ENCODE measurements around the gene RNF168.

DNA sequence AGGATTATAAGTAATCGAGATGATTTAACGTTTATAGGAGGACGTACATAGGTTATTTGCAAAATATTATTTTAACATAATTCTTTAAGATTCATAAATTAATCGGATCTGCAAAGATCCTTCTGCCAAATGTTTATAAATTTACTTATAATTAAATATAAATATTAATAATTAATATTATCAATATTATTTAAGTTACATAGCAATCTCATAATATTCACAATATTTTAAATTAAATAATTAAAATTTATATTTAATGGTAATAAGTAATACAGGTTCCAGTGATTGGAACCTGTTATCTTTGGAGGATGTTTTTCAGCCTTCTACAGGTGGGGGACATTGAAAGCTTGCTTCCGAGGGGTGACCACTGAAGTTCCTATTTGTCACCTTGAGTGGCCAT lies 48.7 kb upstream of the RNF168 start:
- TF ChIP-seq, protein P1, sequence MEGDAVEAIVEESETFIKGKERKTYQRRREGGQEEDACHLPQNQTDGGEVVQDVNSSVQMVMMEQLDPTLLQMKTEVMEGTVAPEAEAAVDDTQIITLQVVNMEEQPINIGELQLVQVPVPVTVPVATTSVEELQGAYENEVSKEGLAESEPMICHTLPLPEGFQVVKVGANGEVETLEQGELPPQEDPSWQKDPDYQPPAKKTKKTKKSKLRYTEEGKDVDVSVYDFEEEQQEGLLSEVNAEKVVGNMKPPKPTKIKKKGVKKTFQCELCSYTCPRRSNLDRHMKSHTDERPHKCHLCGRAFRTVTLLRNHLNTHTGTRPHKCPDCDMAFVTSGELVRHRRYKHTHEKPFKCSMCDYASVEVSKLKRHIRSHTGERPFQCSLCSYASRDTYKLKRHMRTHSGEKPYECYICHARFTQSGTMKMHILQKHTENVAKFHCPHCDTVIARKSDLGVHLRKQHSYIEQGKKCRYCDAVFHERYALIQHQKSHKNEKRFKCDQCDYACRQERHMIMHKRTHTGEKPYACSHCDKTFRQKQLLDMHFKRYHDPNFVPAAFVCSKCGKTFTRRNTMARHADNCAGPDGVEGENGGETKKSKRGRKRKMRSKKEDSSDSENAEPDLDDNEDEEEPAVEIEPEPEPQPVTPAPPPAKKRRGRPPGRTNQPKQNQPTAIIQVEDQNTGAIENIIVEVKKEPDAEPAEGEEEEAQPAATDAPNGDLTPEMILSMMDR (IDR thresholded peaks at IDR 0.05) = no peak
- TF ChIP-seq, protein P2, sequence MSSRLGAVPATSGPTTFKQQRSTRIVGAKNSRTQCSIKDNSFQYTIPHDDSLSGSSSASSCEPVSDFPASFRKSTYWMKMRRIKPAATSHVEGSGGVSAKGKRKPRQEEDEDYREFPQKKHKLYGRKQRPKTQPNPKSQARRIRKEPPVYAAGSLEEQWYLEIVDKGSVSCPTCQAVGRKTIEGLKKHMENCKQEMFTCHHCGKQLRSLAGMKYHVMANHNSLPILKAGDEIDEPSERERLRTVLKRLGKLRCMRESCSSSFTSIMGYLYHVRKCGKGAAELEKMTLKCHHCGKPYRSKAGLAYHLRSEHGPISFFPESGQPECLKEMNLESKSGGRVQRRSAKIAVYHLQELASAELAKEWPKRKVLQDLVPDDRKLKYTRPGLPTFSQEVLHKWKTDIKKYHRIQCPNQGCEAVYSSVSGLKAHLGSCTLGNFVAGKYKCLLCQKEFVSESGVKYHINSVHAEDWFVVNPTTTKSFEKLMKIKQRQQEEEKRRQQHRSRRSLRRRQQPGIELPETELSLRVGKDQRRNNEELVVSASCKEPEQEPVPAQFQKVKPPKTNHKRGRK (CRISPR knock-in tag; IDR thresholded peaks at IDR 0.05; ENCODE audit: borderline replicate concordance) = no peak
- TF ChIP-seq, protein P3, sequence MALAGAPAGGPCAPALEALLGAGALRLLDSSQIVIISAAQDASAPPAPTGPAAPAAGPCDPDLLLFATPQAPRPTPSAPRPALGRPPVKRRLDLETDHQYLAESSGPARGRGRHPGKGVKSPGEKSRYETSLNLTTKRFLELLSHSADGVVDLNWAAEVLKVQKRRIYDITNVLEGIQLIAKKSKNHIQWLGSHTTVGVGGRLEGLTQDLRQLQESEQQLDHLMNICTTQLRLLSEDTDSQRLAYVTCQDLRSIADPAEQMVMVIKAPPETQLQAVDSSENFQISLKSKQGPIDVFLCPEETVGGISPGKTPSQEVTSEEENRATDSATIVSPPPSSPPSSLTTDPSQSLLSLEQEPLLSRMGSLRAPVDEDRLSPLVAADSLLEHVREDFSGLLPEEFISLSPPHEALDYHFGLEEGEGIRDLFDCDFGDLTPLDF (CRISPR knock-in tag; IDR thresholded peaks at IDR 0.05) = no peak
- no peak for TF ChIP-seq ZNF121 (CRISPR knock-in tag; IDR thresholded peaks at IDR 0.05)
- TF ChIP-seq, protein P4, sequence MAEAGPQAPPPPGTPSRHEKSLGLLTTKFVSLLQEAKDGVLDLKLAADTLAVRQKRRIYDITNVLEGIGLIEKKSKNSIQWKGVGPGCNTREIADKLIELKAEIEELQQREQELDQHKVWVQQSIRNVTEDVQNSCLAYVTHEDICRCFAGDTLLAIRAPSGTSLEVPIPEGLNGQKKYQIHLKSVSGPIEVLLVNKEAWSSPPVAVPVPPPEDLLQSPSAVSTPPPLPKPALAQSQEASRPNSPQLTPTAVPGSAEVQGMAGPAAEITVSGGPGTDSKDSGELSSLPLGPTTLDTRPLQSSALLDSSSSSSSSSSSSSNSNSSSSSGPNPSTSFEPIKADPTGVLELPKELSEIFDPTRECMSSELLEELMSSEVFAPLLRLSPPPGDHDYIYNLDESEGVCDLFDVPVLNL (CRISPR knock-in tag; IDR thresholded peaks at IDR 0.05; ENCODE audit: borderline replicate concordance, low read depth) = no peak
- TF ChIP-seq, protein P5, sequence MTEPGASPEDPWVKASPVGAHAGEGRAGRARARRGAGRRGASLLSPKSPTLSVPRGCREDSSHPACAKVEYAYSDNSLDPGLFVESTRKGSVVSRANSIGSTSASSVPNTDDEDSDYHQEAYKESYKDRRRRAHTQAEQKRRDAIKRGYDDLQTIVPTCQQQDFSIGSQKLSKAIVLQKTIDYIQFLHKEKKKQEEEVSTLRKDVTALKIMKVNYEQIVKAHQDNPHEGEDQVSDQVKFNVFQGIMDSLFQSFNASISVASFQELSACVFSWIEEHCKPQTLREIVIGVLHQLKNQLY (CRISPR knock-in tag; IDR thresholded peaks at IDR 0.05) = no peak
